Motor neuron (in vitro differentiated cells): ENCODE data around the gene LIPH. TPM values are rescaled to one million over a fixed set of nuclear protein-coding genes. Genes with fewer than 3 reads are reported as not detected.
"Not testable (repeated sequence)": the region's sequence is repeated elsewhere in the genome, so short reads cannot be mapped to it uniquely, and the experiment has no call there.

Experiments used
- ATAC-seq, 8 experiments: fragments of 200-7000 bp; cut with Tn5 transposase; replicated peaks in 6 of 8; 2 replicates each; pipeline ENCODE4 v1.8.0; 2021; ENCODE audit warnings: mild to moderate bottlenecking in 8 of 8, moderate library complexity in 8 of 8
- H3K27ac ChIP-seq, 2 donors: fragments of 250-450 bp; sonication (Bioruptor Pico); 2 replicates each; pipeline ENCODE4 v1.9.0; 2021; ENCODE audit warnings: antibody characterized with exemption in 2 of 2, mild to moderate bottlenecking in 2 of 2, moderate library complexity in 1 of 2
- H3K4me1 ChIP-seq, 2 donors: fragments of 250-450 bp; sonication (Bioruptor Pico); replicated peaks in 1 of 2; 2 replicates each; pipeline ENCODE4 v1.6.1; 2021; ENCODE audit warnings: antibody characterized with exemption in 2 of 2, mild to moderate bottlenecking in 2 of 2, moderate library complexity in 1 of 2
- H3K4me3 ChIP-seq, 5 donors: fragments of 250-450 bp; sonication (Bioruptor Pico); 2 replicates each; pipeline ENCODE4 v1.9.0; 2021; ENCODE audit warnings: antibody characterized with exemption in 5 of 5, mild to moderate bottlenecking in 5 of 5, moderate library complexity in 4 of 5
- WGBS, 10 experiments: fragments of 450-650 bp; shearing (Covaris generic); methylation state at CpG; one replicate each; pipeline ENCODE4 v1.0.0; 2022; 5-methylcytosine and 5-hydroxymethylcytosine counted together
- in situ Hi-C, 9 experiments: fragments of 400-800 bp; cut with MboI; loops; one replicate each; pipeline ENCODE4 v1.15.0; 2021; ENCODE audit warnings: low sequenced_read_pairs in 9 of 9, low pct_unique_long_range_greater_than_20kb in 2 of 9; ENCODE audit not compliant: unreplicated experiment in 9 of 9
- total RNA-seq, 8 experiments: library from RNA; unstranded; fragments of 300-600 nt; gene quantifications; 2 replicates each; pipeline versions ENCODE4 v1.2.3 to v1.2.4, GENCODE V29; 2022

LIPH gene
- total RNA-seq, 8 experiments from 2014 or later, result 0.05 to 17.8 (median 1.5) TPM

DNA sequence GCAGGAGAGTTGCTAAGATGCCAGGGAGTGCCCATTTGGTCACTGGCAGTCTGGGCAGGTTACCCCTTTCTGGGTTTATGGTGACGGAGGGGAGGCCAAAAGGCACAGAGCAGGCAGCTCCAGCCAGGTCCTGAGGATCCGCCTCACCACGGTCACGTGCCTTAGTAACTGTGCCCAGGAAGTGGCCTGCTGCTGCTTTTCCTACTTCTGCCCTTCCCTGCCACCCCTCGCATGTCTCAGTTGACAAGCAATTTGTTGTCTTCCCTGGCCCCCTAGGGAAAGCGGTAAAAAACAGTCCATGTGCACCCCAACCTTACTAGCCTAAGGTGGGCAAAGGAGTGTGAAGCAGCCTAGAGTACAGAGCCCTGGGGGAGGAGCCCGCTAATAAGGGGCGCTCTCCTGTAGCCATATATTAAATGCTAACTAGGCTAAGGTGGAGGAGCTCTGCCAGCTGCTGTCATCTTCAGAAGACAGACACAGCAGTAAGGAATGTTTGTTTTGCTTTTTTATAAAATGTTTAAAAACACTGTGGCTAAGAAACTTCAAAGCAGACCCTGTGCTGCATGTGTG is 9.1 kb upstream of the LIPH start:
- ATAC-seq, result no peak
- 80 to 100% (median 92%) methylated on average over 1 to 5 of the region's 8 CpGs; no CpG with 5 or more reads in 4 of the 10 experiments for WGBS, 10 experiments
- Histone ChIP-seq H3K27ac (no peak overlapping the region), H3K4me1 (no peaks in the 10 kb centered on the region), H3K4me3 (no peak overlapping the region)
- in situ Hi-C loops, result no loop called here

DNA sequence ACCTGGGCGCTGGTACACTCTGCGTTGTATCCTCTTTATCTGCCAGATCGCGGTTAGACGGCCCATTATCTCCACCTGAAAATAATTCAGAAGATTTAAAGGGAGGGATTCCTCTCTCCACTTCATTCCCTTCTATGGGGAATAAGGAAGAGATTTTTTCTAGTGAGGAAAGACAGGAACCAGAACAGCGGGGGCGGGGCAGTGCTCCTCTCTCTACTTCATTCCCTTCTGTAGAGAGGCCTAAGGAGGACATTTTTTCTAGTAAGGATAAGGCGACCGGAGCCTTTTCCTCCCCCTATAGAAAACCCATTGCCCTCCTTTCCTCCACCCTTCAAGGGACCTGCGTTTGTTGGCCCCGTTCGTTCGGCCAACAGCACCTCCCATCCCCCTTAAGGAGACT is 8.3 kb upstream of the LIPH start:
- Histone ChIP-seq H3K4me1 (no peaks in the 10 kb centered on the region), H3K27ac (no peak overlapping the region), H3K4me3 (no peak overlapping the region)
- WGBS, 10 experiments, result 0 to 99% (median 80%) methylated on average over 1 to 8 of the region's 13 CpGs; no CpG with 5 or more reads in 3 of the 10 experiments
- no peak for ATAC-seq
- in situ Hi-C loops, result no loop called here

DNA sequence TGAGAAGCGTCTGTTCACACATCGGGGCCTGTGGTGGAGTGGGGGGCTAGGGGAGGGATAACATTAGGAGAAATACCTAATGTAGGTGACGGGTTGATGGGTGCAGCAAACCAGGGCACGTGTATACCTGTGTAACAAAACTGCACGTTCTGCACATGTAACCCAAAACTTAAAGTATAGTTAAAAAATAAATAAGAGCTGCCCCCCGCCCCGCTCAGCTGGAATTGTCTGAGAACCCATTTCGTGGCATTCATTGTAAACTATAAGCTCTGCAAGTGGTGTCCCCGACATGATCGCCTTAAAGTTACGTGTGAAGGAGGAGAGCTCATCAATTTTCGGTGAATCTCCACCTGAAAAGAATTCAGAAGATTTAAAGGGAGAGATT is 7.3 kb upstream of the LIPH start:
- Histone ChIP-seq H3K4me1 (no peaks in the 10 kb centered on the region), H3K27ac (no peak overlapping the region), H3K4me3 (no peak overlapping the region)
- in situ Hi-C loops, result no loop called here
- 40 to 100% (median 89%) methylated on average over 1 to 8 of the region's 12 CpGs; no CpG with 5 or more reads in 3 of the 10 experiments for WGBS, 10 experiments
- ATAC-seq, result no peak

DNA sequence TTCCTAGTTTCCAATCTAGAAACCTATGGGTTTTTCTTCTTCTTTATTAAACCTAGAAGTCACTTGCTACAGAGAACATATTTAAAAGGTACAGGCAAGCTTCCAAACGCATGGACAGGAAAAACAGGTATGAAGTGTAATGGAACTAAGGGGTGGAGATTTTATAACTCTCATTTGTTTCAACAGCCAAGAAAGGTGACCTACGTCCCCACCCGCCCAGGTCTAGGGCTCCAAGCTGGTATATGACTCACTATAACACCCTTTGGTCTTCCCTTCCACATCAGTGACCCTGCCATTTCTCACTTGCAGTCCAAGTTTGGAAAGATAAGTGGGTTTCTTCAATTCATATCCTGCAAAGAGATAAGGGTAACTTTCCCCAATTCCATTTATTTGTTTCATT is 6.0 kb upstream of the LIPH start:
- Histone ChIP-seq H3K4me3 (no peak overlapping the region), H3K27ac (no peak overlapping the region), H3K4me1 (no peaks in the 10 kb centered on the region)
- in situ Hi-C loops, result no loop called here
- no peak for ATAC-seq
- WGBS, 10 experiments, result 41 to 100% (median 86%) methylated on average over 1 to 3 of the region's 3 CpGs; no CpG with 5 or more reads in 1 of the 10 experiments

DNA sequence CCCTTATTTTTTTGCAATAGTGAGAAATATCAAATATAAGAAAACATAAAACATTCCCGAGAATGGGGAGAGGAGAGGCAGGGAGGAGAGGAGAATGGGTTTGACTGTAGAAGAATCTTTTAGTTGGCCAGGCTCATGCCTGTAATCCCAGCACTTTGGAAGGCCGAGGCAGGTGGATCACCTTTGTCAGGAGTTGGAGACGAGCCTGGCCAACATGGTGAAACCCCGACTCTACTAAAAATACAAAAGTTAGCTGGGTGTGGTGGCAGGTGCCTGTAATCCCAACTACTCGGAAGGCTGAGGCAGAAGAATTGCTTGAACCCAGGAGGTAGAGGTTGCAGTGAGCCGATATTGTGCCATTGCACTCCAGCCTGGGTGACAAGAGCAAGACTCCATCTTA is 4.3 kb upstream of the LIPH start:
- ATAC-seq, H3K4me3 ChIP-seq, in situ Hi-C loops, H3K4me1 ChIP-seq, H3K27ac ChIP-seq: not testable (repeated sequence)
- WGBS, 10 experiments, result 42 to 94% (median 79%) methylated on average over 2 to 5 of the region's 6 CpGs

DNA sequence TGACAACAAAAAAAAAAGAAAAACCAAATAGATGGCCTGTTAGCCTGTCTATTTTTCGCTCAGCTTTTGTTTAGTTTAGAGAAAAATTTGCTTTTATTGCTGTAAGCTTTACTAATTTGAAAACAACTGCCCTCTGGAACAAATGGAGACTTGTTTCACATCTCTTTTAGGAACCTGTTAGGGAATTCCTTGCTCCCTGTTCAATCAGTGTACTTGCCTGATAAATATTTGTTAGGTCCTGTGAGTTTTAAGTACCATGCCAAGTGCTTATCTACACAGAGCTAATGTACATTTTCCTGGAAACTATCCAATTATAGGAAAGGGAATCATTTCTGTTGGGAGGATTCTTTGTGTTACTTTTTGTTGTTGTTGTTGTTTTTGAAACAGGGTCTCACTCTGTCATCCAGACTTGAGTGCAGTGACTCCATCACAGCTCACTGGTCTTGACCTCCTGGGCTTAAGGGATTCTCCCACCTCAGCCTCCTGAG is 3.5 kb upstream of the LIPH start:
- Histone ChIP-seq H3K27ac (no peak overlapping the region), H3K4me3 (no peak overlapping the region), H3K4me1 (no peaks in the 10 kb centered on the region)
- WGBS, 10 experiments, result 13 to 100% (median 78%) methylated on average over 1 of the region's 1 CpG; no CpG with 5 or more reads in 1 of the 10 experiments
- no peak for ATAC-seq
- in situ Hi-C loops, result no loop called here

DNA sequence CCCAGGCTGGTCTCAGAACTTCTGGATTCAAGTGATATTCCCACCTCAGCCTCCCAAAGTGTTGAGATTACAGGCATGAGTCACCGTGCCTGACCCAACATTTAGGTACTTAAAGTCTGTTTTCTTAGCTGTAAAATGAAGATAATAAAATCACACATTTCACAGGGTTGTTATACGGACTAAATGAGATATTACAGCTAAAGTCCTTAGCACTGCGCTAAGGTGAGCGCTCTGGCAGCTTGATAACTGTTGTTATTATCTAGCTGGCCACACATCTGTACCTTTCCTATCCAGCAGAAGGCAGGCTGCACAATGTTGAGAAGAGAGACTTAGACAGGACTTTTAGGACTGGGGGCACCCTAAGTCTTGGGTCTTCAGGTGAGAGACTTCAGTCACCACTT is 2.7 kb upstream of the LIPH start:
- in situ Hi-C loops, result no loop called here
- H3K4me3 ChIP-seq, result no peak overlapping the region
- H3K27ac ChIP-seq, result no peak overlapping the region
- no peaks in the 10 kb centered on the region for H3K4me1 ChIP-seq
- no peak for ATAC-seq
- WGBS, 10 experiments, result 40 to 100% (median 85%) methylated on average over 1 to 3 of the region's 4 CpGs

DNA sequence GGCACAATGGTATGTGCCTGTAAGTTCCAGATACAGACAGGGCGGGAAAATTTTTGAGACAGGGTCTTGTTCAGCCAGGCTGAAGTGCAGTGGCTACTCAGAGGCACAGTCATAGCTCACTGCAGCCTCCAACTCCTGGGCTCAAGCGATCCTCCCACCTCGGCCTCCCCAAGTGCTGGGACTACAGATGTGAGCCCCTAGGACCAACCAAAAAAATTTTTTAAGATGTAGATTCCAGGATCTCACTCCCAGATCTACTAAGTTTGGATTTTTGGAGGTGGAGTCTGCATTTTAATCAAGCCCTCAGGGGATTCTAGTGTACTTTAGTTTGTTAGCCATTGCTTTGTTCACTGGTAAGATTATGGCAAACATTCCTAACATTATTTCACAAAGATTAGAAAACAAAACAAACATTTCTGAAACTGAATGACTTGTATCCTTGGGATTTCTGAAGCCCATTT is 2.7 kb downstream of the LIPH start:
- Histone ChIP-seq H3K27ac (no peak overlapping the region), H3K4me3 (no peak overlapping the region), H3K4me1 (no peaks in the 10 kb centered on the region)
- 0 to 96% (median 63%) methylated on average over 1 to 3 of the region's 3 CpGs; no CpG with 5 or more reads in 3 of the 10 experiments for WGBS, 10 experiments
- in situ Hi-C loops, result no loop called here
- ATAC-seq, result peak in 3 of 8 experiments; percentile 14 to 43 (median 17)

DNA sequence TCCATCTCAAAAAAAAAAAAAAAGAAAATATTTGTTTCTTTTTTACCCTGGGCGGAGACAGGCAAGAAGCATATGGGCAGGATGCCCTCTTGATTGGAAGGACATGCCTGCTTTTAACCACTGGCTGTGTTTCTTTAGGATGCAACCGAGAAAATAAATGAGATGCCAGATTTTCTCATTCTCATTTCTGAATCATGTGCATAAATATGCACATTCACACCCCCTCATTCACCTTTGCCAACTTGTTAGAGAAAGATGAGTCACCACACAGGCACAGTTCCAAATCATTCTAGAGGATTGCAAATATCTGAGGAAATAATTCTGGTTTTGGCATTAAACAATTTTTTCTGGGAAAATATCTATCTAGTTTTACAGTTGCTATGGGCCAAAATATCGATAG is 3.3 kb downstream of the LIPH start:
- WGBS, 10 experiments, result 0 to 94% (median 75%) methylated on average over 1 to 3 of the region's 3 CpGs
- H3K27ac ChIP-seq, result no peak overlapping the region
- peak in 5 of 8 experiments; percentile 45 to 80 (median 73) for ATAC-seq
- H3K4me3 ChIP-seq, result no peak overlapping the region
- no peaks in the 10 kb centered on the region for H3K4me1 ChIP-seq
- in situ Hi-C loops, result no loop called here

DNA sequence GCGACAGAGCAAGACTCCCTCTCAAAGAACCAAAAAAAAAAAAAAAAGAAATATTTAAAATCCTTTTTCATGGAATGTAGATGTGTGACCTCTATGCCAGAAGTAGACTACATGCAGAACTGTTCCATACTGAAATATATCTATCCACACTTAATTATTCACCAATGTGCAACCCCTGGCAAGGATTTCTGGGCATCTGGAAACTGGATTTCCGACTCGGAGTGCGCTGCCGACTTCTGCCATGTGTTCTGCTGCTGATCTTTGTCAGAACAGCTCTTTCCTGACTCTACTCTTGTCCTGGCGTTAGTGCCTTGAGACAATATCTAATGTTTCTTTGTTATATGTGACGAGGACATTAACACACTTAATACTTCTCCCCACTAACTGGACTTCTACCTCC is 11.7 kb downstream of the LIPH start:
- H3K4me1 ChIP-seq, result no peaks in the 10 kb centered on the region
- in situ Hi-C loops, result no loop called here
- no peak for ATAC-seq
- no peak overlapping the region for H3K27ac ChIP-seq
- 16 to 100% (median 90%) methylated on average over 1 to 7 of the region's 7 CpGs; no CpG with 5 or more reads in 1 of the 10 experiments for WGBS, 10 experiments
- no peak overlapping the region for H3K4me3 ChIP-seq

DNA sequence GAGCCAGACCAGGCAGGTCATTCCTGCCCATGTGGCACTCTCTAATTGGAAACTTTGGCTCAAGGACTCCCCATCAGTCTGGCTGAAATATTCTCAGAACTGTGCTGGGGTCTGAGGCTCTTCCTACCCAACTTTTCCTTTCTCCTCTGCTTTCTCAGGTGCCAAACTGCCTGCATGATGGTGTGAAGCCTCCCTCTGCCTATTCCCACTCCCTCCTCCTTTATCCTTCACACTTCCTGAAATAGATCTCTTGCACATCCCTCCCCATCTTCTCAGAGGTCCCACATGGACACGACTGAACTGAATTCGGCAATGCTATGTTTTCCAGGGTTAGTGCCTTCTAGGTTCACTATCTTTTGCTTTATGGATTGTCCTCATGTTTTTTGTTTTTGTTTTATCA is 12.5 kb downstream of the LIPH start:
- H3K27ac ChIP-seq, result no peak overlapping the region
- no peak overlapping the region for H3K4me3 ChIP-seq
- ATAC-seq, result no peak
- no peaks in the 10 kb centered on the region for H3K4me1 ChIP-seq
- 15 to 100% (median 71%) methylated on average over 1 to 2 of the region's 2 CpGs; no CpG with 5 or more reads in 4 of the 10 experiments for WGBS, 10 experiments
- in situ Hi-C loops, result no loop called here

DNA sequence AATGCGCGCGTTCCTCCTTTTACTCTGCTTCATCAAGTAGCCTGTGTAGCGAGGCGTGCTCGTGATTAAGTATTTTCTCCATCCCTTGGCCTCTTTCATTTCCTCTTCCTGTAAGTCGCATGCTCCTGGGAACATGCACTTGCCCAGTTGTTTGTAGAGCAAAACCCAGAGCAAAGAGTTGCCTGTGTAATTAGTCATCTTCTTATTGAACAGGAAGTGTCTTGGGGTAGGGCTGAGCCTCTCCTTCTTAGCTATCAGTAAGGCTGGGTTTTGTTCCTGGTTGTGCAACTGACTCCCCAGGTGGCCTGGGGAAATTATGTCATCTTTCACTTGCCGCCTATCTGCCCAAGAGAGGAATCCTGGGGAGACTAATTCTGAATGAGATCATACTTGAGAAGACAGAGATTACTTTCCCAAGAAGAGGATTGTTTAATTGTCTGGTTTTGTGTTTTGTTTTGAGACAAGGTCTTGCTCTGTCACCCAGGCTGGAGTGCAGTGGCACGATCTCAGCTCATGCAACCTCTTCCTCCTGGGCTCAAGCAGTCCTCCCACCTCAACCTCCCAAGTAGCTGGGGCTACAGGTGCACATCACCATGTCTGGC is 14.9 kb downstream of the LIPH start:
- peak in 6 of 8 experiments; percentile 20 to 98 (median 69) for ATAC-seq
- WGBS, 10 experiments, result 0 to 100% (median 78%) methylated on average over 1 to 8 of the region's 9 CpGs
- Histone ChIP-seq H3K27ac (no peak overlapping the region), H3K4me3 (no peak overlapping the region), H3K4me1 (no peaks in the 10 kb centered on the region)
- in situ Hi-C loops, result no loop called here

DNA sequence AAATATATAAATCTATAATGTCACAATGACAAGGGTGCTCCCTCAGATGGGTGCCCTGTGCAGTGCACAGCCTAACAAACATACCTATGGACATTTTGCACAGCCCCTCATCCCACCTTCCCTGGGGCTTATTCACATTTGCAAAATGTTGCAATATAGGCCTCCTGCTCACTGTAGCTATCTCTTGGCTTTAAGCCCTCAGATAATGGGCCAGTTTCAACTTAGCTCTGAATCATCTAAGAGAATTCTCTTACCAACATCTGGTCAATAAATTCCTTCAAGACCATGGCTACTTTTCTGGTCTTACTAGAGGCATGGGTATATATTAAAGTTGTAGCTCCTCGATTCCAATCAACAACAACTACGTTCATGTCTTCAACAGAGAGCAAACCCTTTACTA is 17.9 kb downstream of the LIPH start:
- no peak for ATAC-seq
- 0 to 89% (median 49%) methylated on average over 1 to 2 of the region's 2 CpGs; no CpG with 5 or more reads in 4 of the 10 experiments for WGBS, 10 experiments

DNA sequence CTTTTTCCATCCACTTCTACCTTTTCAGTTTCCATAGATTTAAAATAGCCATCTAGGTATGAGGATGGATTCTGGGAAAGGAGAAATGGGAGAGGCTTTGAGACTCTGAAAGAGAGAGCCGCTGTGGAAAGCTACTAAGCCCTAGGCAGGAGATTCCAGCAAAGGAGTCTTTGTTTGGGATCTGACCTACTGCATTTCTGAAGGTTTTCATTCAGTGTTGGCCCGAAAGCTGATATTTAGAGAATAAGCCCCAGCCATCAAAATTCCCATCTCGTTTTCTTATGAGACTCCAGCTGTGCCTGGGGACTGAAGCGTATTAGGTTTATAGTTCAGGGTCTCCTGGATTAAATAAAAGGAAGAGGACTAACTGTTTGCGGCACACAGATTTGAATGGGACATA is 19.5 kb downstream of the LIPH start:
- ATAC-seq, result peak in 1 of 8 experiments; percentile 19
- no peak overlapping the region for H3K27ac ChIP-seq
- in situ Hi-C loops, result no loop called here
- H3K4me1 ChIP-seq, result no peaks in the 10 kb centered on the region
- 14 to 88% (median 51%) methylated on average over 1 to 4 of the region's 5 CpGs for WGBS, 10 experiments
- no peak overlapping the region for H3K4me3 ChIP-seq

More for the DNA sequence above, 17.9 kb downstream of the LIPH start:
- Histone ChIP-seq H3K27ac (no peak overlapping the region), H3K4me3 (no peak overlapping the region), H3K4me1 (no peaks in the 10 kb centered on the region)
- in situ Hi-C loops, result no loop called here
